Measurements from ENCODE around the gene BCAM. TPM values are rescaled to one million over a fixed set of nuclear protein-coding genes. Genes with fewer than 3 reads are reported as not detected.

BCAM gene
- total RNA-seq, 1 experiment from 2014 or later = 73.0 TPM

- TF ChIP-seq CTCF (conservative IDR thresholded peaks at IDR 0.05) = no peak
- H3K56ac ChIP-seq (ENCODE audit: insufficient read length, low read depth, low read length) = no peak overlapping the region
- Mint-ChIP-seq H3K27me3 (ENCODE audit: low read depth) (peaks cover 44% of the 10 kb centered on the region), H3K36me3 (ENCODE audit: insufficient read depth in 1 of 3, low read depth in 3 of 3) (peaks cover 2 to 23% (median 16%) of the 10 kb centered on the region in 3 experiments; a peak in 6 of 7 replicates), H3K9me3 (no peaks in the 10 kb centered on the region), H3K4me3 (no peak overlapping the region), H3K27ac (no peak overlapping the region), H3K4me1 (peaks cover 28 to 35% of the 10 kb centered on the region in 2 experiments)
- no peak overlapping the region for H2BK120ac ChIP-seq (ENCODE audit: low read depth, low read length, poor library complexity, severe bottlenecking)
- no peak overlapping the region for H4K91ac ChIP-seq (ENCODE audit: insufficient read length, low read depth, low read length)
- H3K79me2 ChIP-seq (ENCODE audit: insufficient read depth, low read length) = no peaks in the 10 kb centered on the region
- H3K9me3 ChIP-seq (ENCODE audit: control insufficient read depth, low read depth, low read length) = no peaks in the 10 kb centered on the region
- no peak overlapping the region for H2BK20ac ChIP-seq (ENCODE audit: low read depth, low read length, poor library complexity, severe bottlenecking)
- no peak overlapping the region for H3T11ph ChIP-seq (ENCODE audit: low read length)
- no CpG with 5 or more reads among the region's 13 CpGs for WGBS (ENCODE audit: extremely low coverage, insufficient read length, low lambda C conversion rate)
- H3K9ac ChIP-seq (ENCODE audit: extremely low read depth, insufficient read length, low read length) = no peak overlapping the region
- H3K14ac ChIP-seq (ENCODE audit: insufficient read depth, low read length) = no peak overlapping the region
- H3K23me2 ChIP-seq (ENCODE audit: insufficient read length, low read depth, low read length, poor library complexity, severe bottlenecking) = peaks cover 5% of the 10 kb centered on the region
- H3K4ac ChIP-seq (ENCODE audit: low read depth, low read length) = no peak overlapping the region
- no peak overlapping the region for H2AK5ac ChIP-seq (ENCODE audit: insufficient read length, low read length)
- no peaks in the 10 kb centered on the region for H4K20me1 ChIP-seq (ENCODE audit: control insufficient read depth, insufficient read depth, insufficient read length)
- no peak overlapping the region for H3K18ac ChIP-seq (ENCODE audit: insufficient read length, low read depth, low read length)
- H2BK12ac ChIP-seq (ENCODE audit: insufficient read length, low read depth, low read length) = no peak overlapping the region
- H2AFZ ChIP-seq (ENCODE audit: low read length) = no peak overlapping the region
- peaks cover 11% of the 10 kb centered on the region for H3K27me3 ChIP-seq (ENCODE audit: insufficient read depth, low read length)
- no peak overlapping the region for H3K23ac ChIP-seq (ENCODE audit: insufficient read length, low read depth, low read length)
- H2BK5ac ChIP-seq (ENCODE audit: insufficient read length, low read length) = no peak overlapping the region
- H3K4me2 ChIP-seq (ENCODE audit: insufficient read depth, insufficient read length, low read length) = no peak overlapping the region
- DNase-seq = no peak
- H2BK15ac ChIP-seq (ENCODE audit: low read depth, low read length) = no peak overlapping the region
- no peak overlapping the region for H3K27ac ChIP-seq (ENCODE audit: insufficient read length, low read depth, low read length)
- no peaks in the 10 kb centered on the region for H3K79me1 ChIP-seq (ENCODE audit: insufficient read depth, low read depth, low read length, poor library complexity, severe bottlenecking)
- peaks cover 5% of the 10 kb centered on the region; the same call in 1 of the 2 replicates for H3K4me1 ChIP-seq (ENCODE audit: insufficient read depth, low read length)
- no peak overlapping the region for H4K5ac ChIP-seq (ENCODE audit: insufficient read length, low read depth, low read length)
- H4K8ac ChIP-seq (replicated peaks; ENCODE audit: insufficient read length, low read depth, low read length) = no peak overlapping the region
Observed at GRCh38 chr19:44803442-44804428, 5.2 kb upstream of the BCAM start.

Data from H9 (cell line).